ENCODE measurements around the gene UBE2N. TPM values are rescaled to one million over a fixed set of nuclear protein-coding genes. Genes with fewer than 3 reads are reported as not detected.

UBE2N gene
- 10 to 100 TPM; 18.0 to 26.4 (median 22.1) TPM for total RNA-seq

GRCh38 chr12:93441617-93442410 is at the start of gene UBE2N:
Gene UBE2N, minus strand, starts transcription at chr12:93441947. Its CDS starts 63 bp downstream, at chr12:93441884.
- TF ChIP-seq POLR2A (IDR thresholded peaks at IDR 0.05) (peak; percentile 69), CTCF (IDR thresholded peaks at IDR 0.05) (peak in 1 of 6 experiments; percentile 24)
- DNase-seq, result peak; percentile 95 to 98 (median 98)
- Histone ChIP-seq H3K4me3 (peak within 1 kb of the TSS; percentile 90 to 99 (median 97)), H3K9me3 (no peaks in the 10 kb centered on the region), H3K27me3 (no peaks in the 10 kb centered on the region), H3K27ac (peak within 1 kb of the TSS; percentile 90 to 97 (median 94)), H3K4me1 (peaks cover 0 to 40% (median 6%) of the 10 kb centered on the region in 4 donors), H3K36me3 (no peaks in the 10 kb centered on the region)

GRCh38 chr12:93484315-93484981 is 42.7 kb upstream of the UBE2N start:
- no peaks in the 10 kb centered on the region for H3K27me3 ChIP-seq
- H3K4me1 ChIP-seq, result no peaks in the 10 kb centered on the region
- no peak overlapping the region for H3K4me3 ChIP-seq
- H3K27ac ChIP-seq, result no peak overlapping the region
- no peak for DNase-seq
- no peaks in the 10 kb centered on the region for H3K9me3 ChIP-seq
- TF ChIP-seq POLR2A (IDR thresholded peaks at IDR 0.05) (no peak), CTCF (IDR thresholded peaks at IDR 0.05) (no peak)
- H3K36me3 ChIP-seq, result peaks cover 0 to 84% (median 0%) of the 10 kb centered on the region in 3 donors

- TF ChIP-seq POLR2A (IDR thresholded peaks at IDR 0.05) (no peak), CTCF (IDR thresholded peaks at IDR 0.05) (no peak)
- DNase-seq, result no peak
- Histone ChIP-seq H3K27ac (no peak overlapping the region), H3K36me3 (peaks cover 0 to 83% (median 0%) of the 10 kb centered on the region in 3 donors), H3K27me3 (no peaks in the 10 kb centered on the region), H3K4me3 (no peak overlapping the region), H3K9me3 (no peaks in the 10 kb centered on the region), H3K4me1 (no peaks in the 10 kb centered on the region)
Measured at GRCh38 chr12:93483151-93483807, 41.5 kb upstream of the UBE2N start.

GRCh38 chr12:93482721-93483120 is 41.0 kb upstream of the UBE2N start:
- Histone ChIP-seq H3K9me3 (no peaks in the 10 kb centered on the region), H3K36me3 (peaks cover 0 to 83% (median 0%) of the 10 kb centered on the region in 3 donors), H3K4me3 (no peak overlapping the region), H3K27ac (no peak overlapping the region), H3K4me1 (no peaks in the 10 kb centered on the region), H3K27me3 (no peaks in the 10 kb centered on the region)
- DNase-seq, result no peak
- no peak for TF ChIP-seq CTCF (IDR thresholded peaks at IDR 0.05)
- TF ChIP-seq POLR2A (IDR thresholded peaks at IDR 0.05), result no peak

- H3K9me3 ChIP-seq, result no peaks in the 10 kb centered on the region
- DNase-seq, result no peak
- H3K4me1 ChIP-seq, result no peaks in the 10 kb centered on the region
- H3K4me3 ChIP-seq, result no peak overlapping the region
- TF ChIP-seq POLR2A (IDR thresholded peaks at IDR 0.05) (no peak), CTCF (IDR thresholded peaks at IDR 0.05) (no peak)
- no peaks in the 10 kb centered on the region for H3K27me3 ChIP-seq
- no peak overlapping the region for H3K27ac ChIP-seq
- H3K36me3 ChIP-seq, result peaks cover 0 to 84% (median 0%) of the 10 kb centered on the region in 3 donors
Measured at GRCh38 chr12:93476555-93476954, 34.8 kb upstream of the UBE2N start.
